SK-N-SH treated with all-trans-retinoic acid at 6 μM for 48 hours (cell line): Measurements from ENCODE around the gene NBAS.
A peak's percentile ranks its signal among the peaks of the same experiment; 100 is the strongest.

ENCODE experiments used
- ATAC-seq: fragments of 200-7000 bp; cut with Tn5 transposase; 3 replicates; pipeline ENCODE4 v1.9.1; 2020; ENCODE audit warnings: mild to moderate bottlenecking, moderate library complexity
- ARNTL ChIP-seq: fragments of 450-650 bp; formaldehyde crosslinking; IDR thresholded peaks from 2 replicates; pipeline ENCODE4 v1.5.0; 2020; ENCODE audit warnings: low read depth, mild to moderate bottlenecking, moderate library complexity, borderline replicate concordance
- BACH2 ChIP-seq: fragments of 250-450 bp; sonication (Bioruptor Pico); IDR thresholded peaks from 2 replicates; pipeline ENCODE4 v1.9.0; 2021; ENCODE audit warnings: mild to moderate bottlenecking, borderline replicate concordance
- CREB5 ChIP-seq: fragments of 250-450 bp; sonication (Bioruptor Pico); IDR thresholded peaks from 2 replicates; pipeline ENCODE4 v1.5.1; 2020; ENCODE audit warnings: low read depth, mild to moderate bottlenecking, moderate library complexity
- CSDC2 ChIP-seq: fragments of 250-450 bp; sonication (Bioruptor Pico); IDR thresholded peaks from 2 replicates; pipeline ENCODE4 v1.5.0; 2020; ENCODE audit warnings: mild to moderate bottlenecking, moderate library complexity
- ESRRG ChIP-seq: fragments of 250-450 bp; sonication (Bioruptor Pico); IDR thresholded peaks from 2 replicates; pipeline ENCODE4 v1.6.1; 2021; ENCODE audit warnings: mild to moderate bottlenecking
- GLIS3 ChIP-seq: fragments of 250-450 bp; sonication (Bioruptor Pico); IDR thresholded peaks from 2 replicates; pipeline ENCODE4 v1.5.0; 2020; ENCODE audit warnings: mild to moderate bottlenecking, moderate library complexity
- ISL1 ChIP-seq: fragments of 250-450 bp; sonication (Bioruptor Pico); IDR thresholded peaks from 2 replicates; pipeline ENCODE4 v2.1.2; 2022; ENCODE audit warnings: mild to moderate bottlenecking, moderate library complexity
- OSR1 ChIP-seq: fragments of 250-450 bp; sonication (Bioruptor Pico); IDR thresholded peaks from 2 replicates; pipeline ENCODE4 v1.8.0; 2022; ENCODE audit warnings: moderate library complexity, mild to moderate bottlenecking, inconsistent platforms
- POU6F1 ChIP-seq: fragments of 250-450 bp; sonication (Bioruptor Pico); IDR thresholded peaks from 2 replicates; pipeline ENCODE4 v1.8.0; 2021; ENCODE audit warnings: low read depth, mild to moderate bottlenecking, moderate library complexity, borderline replicate concordance
- PPARA ChIP-seq: fragments of 250-450 bp; sonication (Bioruptor Pico); IDR thresholded peaks from 2 replicates; pipeline ENCODE4 v1.5.0; 2020; ENCODE audit warnings: mild to moderate bottlenecking, borderline replicate concordance
- SNAI2 ChIP-seq: fragments of 250-450 bp; sonication (Bioruptor Pico); IDR thresholded peaks from 2 replicates; pipeline ENCODE4 v1.5.0; 2020; ENCODE audit warnings: mild to moderate bottlenecking, moderate library complexity
- TSHZ2 ChIP-seq: fragments of 250-450 bp; sonication (Bioruptor Pico); IDR thresholded peaks from 2 replicates; pipeline ENCODE4 v1.5.0; 2020; ENCODE audit warnings: mild to moderate bottlenecking, moderate library complexity
- ZC3H10 ChIP-seq: fragments of 250-450 bp; sonication (Bioruptor Pico); IDR thresholded peaks from 2 replicates; pipeline ENCODE4 v1.5.1; 2021; ENCODE audit warnings: mild to moderate bottlenecking, moderate library complexity
- ZFP3 ChIP-seq: fragments of 250-450 bp; sonication (Bioruptor Pico); IDR thresholded peaks from 2 replicates; pipeline ENCODE4 v1.5.0; 2020; ENCODE audit warnings: mild to moderate bottlenecking, moderate library complexity
- ZFP30 ChIP-seq: fragments of 450-650 bp; formaldehyde crosslinking; IDR thresholded peaks from 2 replicates; pipeline ENCODE4 v1.5.0; 2022; ENCODE audit warnings: mild to moderate bottlenecking, moderate library complexity
- ZNF565 ChIP-seq: fragments of 450-650 bp; formaldehyde crosslinking; conservative IDR thresholded peaks from 2 replicates; pipeline ENCODE4 v1.5.0; 2020; ENCODE audit warnings: low read depth, mild to moderate bottlenecking, moderate library complexity
- ZNF70 ChIP-seq: fragments of 450-650 bp; formaldehyde crosslinking; IDR thresholded peaks from 2 replicates; pipeline ENCODE4 v1.5.0; 2020; ENCODE audit warnings: mild to moderate bottlenecking, moderate library complexity
- ZNF8 ChIP-seq: fragments of 450-650 bp; formaldehyde crosslinking; IDR thresholded peaks from 2 replicates; pipeline ENCODE4 v1.5.0; 2020; ENCODE audit warnings: mild to moderate bottlenecking, moderate library complexity
- TF ChIP-seq, protein P1 (sequence below): fragments of 250-450 bp; sonication (Bioruptor Pico); IDR thresholded peaks from 2 replicates; pipeline ENCODE4 v1.8.0; 2020; ENCODE audit warnings: mild to moderate bottlenecking, moderate library complexity, borderline replicate concordance
- TF ChIP-seq, protein P2 (sequence below): fragments of 250-450 bp; sonication (Bioruptor Pico); IDR thresholded peaks from 2 replicates; pipeline ENCODE4 v1.5.1; 2021; ENCODE audit warnings: mild to moderate bottlenecking, moderate library complexity

Gene NBAS

GRCh38 chr2:15300624-15301573 is 260.2 kb downstream of the NBAS start:
- TF ChIP-seq, protein P1, sequence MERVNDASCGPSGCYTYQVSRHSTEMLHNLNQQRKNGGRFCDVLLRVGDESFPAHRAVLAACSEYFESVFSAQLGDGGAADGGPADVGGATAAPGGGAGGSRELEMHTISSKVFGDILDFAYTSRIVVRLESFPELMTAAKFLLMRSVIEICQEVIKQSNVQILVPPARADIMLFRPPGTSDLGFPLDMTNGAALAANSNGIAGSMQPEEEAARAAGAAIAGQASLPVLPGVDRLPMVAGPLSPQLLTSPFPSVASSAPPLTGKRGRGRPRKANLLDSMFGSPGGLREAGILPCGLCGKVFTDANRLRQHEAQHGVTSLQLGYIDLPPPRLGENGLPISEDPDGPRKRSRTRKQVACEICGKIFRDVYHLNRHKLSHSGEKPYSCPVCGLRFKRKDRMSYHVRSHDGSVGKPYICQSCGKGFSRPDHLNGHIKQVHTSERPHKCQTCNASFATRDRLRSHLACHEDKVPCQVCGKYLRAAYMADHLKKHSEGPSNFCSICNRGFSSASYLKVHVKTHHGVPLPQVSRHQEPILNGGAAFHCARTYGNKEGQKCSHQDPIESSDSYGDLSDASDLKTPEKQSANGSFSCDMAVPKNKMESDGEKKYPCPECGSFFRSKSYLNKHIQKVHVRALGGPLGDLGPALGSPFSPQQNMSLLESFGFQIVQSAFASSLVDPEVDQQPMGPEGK (CRISPR knock-in tag), result no peak
- TF ChIP-seq, protein P2, sequence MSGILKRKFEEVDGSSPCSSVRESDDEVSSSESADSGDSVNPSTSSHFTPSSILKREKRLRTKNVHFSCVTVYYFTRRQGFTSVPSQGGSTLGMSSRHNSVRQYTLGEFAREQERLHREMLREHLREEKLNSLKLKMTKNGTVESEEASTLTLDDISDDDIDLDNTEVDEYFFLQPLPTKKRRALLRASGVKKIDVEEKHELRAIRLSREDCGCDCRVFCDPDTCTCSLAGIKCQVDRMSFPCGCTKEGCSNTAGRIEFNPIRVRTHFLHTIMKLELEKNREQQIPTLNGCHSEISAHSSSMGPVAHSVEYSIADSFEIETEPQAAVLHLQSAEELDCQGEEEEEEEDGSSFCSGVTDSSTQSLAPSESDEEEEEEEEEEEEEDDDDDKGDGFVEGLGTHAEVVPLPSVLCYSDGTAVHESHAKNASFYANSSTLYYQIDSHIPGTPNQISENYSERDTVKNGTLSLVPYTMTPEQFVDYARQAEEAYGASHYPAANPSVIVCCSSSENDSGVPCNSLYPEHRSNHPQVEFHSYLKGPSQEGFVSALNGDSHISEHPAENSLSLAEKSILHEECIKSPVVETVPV (CRISPR knock-in tag), result no peak
- TF ChIP-seq ARNTL (CRISPR knock-in tag) (no peak), GLIS3 (CRISPR knock-in tag) (no peak), ZC3H10 (CRISPR knock-in tag) (no peak), TSHZ2 (no peak), ZFP30 (CRISPR knock-in tag) (no peak), ZNF70 (CRISPR knock-in tag) (no peak), ZFP3 (CRISPR knock-in tag) (no peak), ZNF8 (CRISPR knock-in tag) (no peak), ZNF565 (CRISPR knock-in tag) (no peak), SNAI2 (CRISPR knock-in tag) (no peak), BACH2 (CRISPR knock-in tag) (no peak)
- peak; percentile 34 for ATAC-seq

GRCh38 chr2:15299904-15300520 is 261.1 kb downstream of the NBAS start:
- peak; percentile 69 for ATAC-seq
- no peak for TF ChIP-seq TSHZ2
- TF ChIP-seq ZNF8 (CRISPR knock-in tag), result no peak
- TF ChIP-seq, protein P2 (CRISPR knock-in tag), result no peak
- TF ChIP-seq ISL1 (CRISPR knock-in tag), result no peak
- TF ChIP-seq OSR1 (CRISPR knock-in tag), result no peak

GRCh38 chr2:15298770-15299169 is 262.4 kb downstream of the NBAS start:
- no peak for ATAC-seq
- TF ChIP-seq ZFP3 (CRISPR knock-in tag) (no peak), ESRRG (CRISPR knock-in tag) (no peak), SNAI2 (CRISPR knock-in tag) (no peak), ZNF70 (CRISPR knock-in tag) (no peak), ZC3H10 (CRISPR knock-in tag) (no peak), BACH2 (CRISPR knock-in tag) (no peak), PPARA (CRISPR knock-in tag) (no peak), CREB5 (no peak), CSDC2 (CRISPR knock-in tag) (no peak), POU6F1 (CRISPR knock-in tag) (no peak)
